Calu3 (cell line): Measurements from ENCODE around the gene FZD4. TPM values are rescaled to one million over a fixed set of nuclear protein-coding genes. Genes with fewer than 3 reads are reported as not detected.
A peak's percentile ranks its signal among the peaks of the same experiment; 100 is the strongest.

Experiments
- BruUV-seq: library from RNA; stranded (reverse); fragments of 400-500 nt; replicated peaks from 2 replicates; lab custom pipeline; 2021; lab: Mats Ljungman, UMichigan
- CTCF ChIA-PET: fragments of 300-600 bp; sonication (Branson Sonifier 250); formaldehyde crosslinking; loops from one replicate; lab custom pipeline; 2022; ENCODE audit warnings: antibody characterized with exemption; lab: Charles Lee
- DNase-seq: peaks from one replicate; pipeline ENCODE4 v3.0.0; 2022
- H3K27ac Mint-ChIP-seq: one replicate; pipeline ENCODE4 v1.8.0; 2022; ENCODE audit warnings: mixed read lengths; ENCODE audit not compliant: unreplicated experiment
- H3K27me3 Mint-ChIP-seq: one replicate; pipeline ENCODE4 v1.8.0; 2022; ENCODE audit warnings: mixed read lengths; ENCODE audit not compliant: unreplicated experiment
- H3K36me3 Mint-ChIP-seq: one replicate; pipeline ENCODE4 v1.8.0; 2022; ENCODE audit warnings: mild to moderate bottlenecking, moderate library complexity, mixed read lengths; ENCODE audit not compliant: insufficient read depth, unreplicated experiment
- H3K4me1 Mint-ChIP-seq: one replicate; pipeline ENCODE4 v1.8.0; 2022; ENCODE audit warnings: mild to moderate bottlenecking, low read depth, mixed read lengths; ENCODE audit not compliant: unreplicated experiment
- H3K4me3 Mint-ChIP-seq: one replicate; pipeline ENCODE4 v1.8.0; 2022; ENCODE audit warnings: mild to moderate bottlenecking, low read depth, moderate library complexity, mixed read lengths; ENCODE audit not compliant: unreplicated experiment
- H3K9me3 Mint-ChIP-seq: one replicate; pipeline ENCODE4 v1.8.0; 2022; ENCODE audit warnings: low read depth, mixed read lengths; ENCODE audit not compliant: unreplicated experiment
- intact Hi-C: fragments of 100-400 bp; cut with micrococcal nuclease; formaldehyde crosslinking; loops from one replicate; pipeline ENCODE4 v1.10.0; 2022; ENCODE audit not compliant: unreplicated experiment
- total RNA-seq: library from RNA; stranded (reverse); gene quantifications from 2 replicates; pipeline ENCODE4 v1.2.3, GENCODE V29; 2022
- TF ChIP-seq, protein P1 (sequence below): fragments of 200-600 bp; IDR thresholded peaks from one replicate; pipeline ENCODE4 v1.8.0; 2022; ENCODE audit warnings: antibody characterized with exemption; ENCODE audit not compliant: unreplicated experiment

The FZD4 gene
- total RNA-seq, 1 experiment from 2014 or later: 2.5 TPM

- peak; percentile 3 for DNase-seq
- Mint-ChIP-seq H3K36me3 (no peaks in the 10 kb centered on the region), H3K4me1 (no peaks in the 10 kb centered on the region), H3K9me3 (no peaks in the 10 kb centered on the region), H3K27ac (no peak overlapping the region), H3K4me3 (no peak overlapping the region), H3K27me3 (no peaks in the 10 kb centered on the region)
- intact Hi-C loops: loop anchor here (5.0 to 10.0 kb wide), 2 partner anchors 104 to 302 kb away; no protein-coding TSS in a partner anchor
- no TSS peak for BruUV-seq
- CTCF ChIA-PET: no interaction called here
- TF ChIP-seq, protein P1, sequence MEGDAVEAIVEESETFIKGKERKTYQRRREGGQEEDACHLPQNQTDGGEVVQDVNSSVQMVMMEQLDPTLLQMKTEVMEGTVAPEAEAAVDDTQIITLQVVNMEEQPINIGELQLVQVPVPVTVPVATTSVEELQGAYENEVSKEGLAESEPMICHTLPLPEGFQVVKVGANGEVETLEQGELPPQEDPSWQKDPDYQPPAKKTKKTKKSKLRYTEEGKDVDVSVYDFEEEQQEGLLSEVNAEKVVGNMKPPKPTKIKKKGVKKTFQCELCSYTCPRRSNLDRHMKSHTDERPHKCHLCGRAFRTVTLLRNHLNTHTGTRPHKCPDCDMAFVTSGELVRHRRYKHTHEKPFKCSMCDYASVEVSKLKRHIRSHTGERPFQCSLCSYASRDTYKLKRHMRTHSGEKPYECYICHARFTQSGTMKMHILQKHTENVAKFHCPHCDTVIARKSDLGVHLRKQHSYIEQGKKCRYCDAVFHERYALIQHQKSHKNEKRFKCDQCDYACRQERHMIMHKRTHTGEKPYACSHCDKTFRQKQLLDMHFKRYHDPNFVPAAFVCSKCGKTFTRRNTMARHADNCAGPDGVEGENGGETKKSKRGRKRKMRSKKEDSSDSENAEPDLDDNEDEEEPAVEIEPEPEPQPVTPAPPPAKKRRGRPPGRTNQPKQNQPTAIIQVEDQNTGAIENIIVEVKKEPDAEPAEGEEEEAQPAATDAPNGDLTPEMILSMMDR: no peak
Observed at GRCh38 chr11:86990515-86990914, 35.3 kb upstream of the FZD4 start.

DNA sequence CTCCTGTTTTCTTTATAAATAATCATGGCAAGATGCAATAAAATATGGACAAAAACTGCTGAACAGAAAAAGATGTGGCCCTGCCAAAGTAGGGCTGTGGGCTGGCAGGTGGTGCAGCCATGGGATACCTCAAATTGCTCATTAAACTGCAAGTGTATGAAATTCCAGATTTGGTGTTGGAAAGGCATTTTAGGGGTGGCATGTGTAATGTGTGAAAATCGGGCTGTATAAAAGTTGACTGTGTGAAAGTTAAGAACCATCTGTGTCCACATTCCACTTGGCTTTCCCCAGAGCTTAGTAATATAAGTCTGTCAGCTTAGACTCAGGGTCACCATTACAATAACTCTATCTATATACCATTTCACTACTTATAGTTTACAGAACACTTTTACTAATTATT is 34.8 kb upstream of the FZD4 start:
- CTCF ChIA-PET: no interaction called here
- no peaks in the 10 kb centered on the region for H3K27me3 Mint-ChIP-seq
- H3K27ac Mint-ChIP-seq: no peak overlapping the region
- TF ChIP-seq, protein P1: no peak
- no TSS peak for BruUV-seq
- H3K36me3 Mint-ChIP-seq: no peaks in the 10 kb centered on the region
- intact Hi-C loops: loop anchor here (5.0 to 10.0 kb wide), 2 partner anchors 105 to 302 kb away; no protein-coding TSS in a partner anchor
- no peak overlapping the region for H3K4me3 Mint-ChIP-seq
- H3K4me1 Mint-ChIP-seq: no peaks in the 10 kb centered on the region
- no peak for DNase-seq
- H3K9me3 Mint-ChIP-seq: no peaks in the 10 kb centered on the region

- intact Hi-C loops: no loop called here
- BruUV-seq: no TSS peak
- H3K36me3 Mint-ChIP-seq: no peaks in the 10 kb centered on the region
- H3K4me3 Mint-ChIP-seq: no peak overlapping the region
- no peaks in the 10 kb centered on the region for H3K9me3 Mint-ChIP-seq
- H3K27ac Mint-ChIP-seq: no peak overlapping the region
- CTCF ChIA-PET: no interaction called here
- H3K4me1 Mint-ChIP-seq: no peaks in the 10 kb centered on the region
- DNase-seq: no peak
- H3K27me3 Mint-ChIP-seq: no peaks in the 10 kb centered on the region
- TF ChIP-seq, protein P1: no peak
Observed at GRCh38 chr11:86988351-86988881, 33.2 kb upstream of the FZD4 start.

DNA sequence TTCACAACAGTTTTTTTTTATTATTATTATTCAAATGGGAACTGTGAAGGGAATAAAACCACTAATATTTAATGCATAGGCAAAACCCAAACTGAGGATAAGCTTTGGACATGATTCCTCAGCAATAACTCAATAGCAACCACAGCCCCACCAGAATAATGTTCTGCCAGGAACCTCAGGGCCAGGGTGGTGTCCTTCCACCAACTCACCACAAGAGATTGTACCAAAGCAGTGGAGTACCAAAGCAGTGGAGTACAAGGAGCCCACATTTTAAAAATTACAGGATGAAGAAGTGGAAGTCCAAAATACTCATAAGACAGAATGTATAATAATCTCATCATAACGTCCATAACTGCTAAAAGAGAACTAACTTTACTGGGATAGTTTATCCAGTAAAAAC is 32.5 kb upstream of the FZD4 start:
- H3K36me3 Mint-ChIP-seq: no peaks in the 10 kb centered on the region
- no peaks in the 10 kb centered on the region for H3K9me3 Mint-ChIP-seq
- no peak overlapping the region for H3K4me3 Mint-ChIP-seq
- no peaks in the 10 kb centered on the region for H3K27me3 Mint-ChIP-seq
- H3K27ac Mint-ChIP-seq: no peak overlapping the region
- no peaks in the 10 kb centered on the region for H3K4me1 Mint-ChIP-seq
- no TSS peak for BruUV-seq
- DNase-seq: no peak
- intact Hi-C loops: no loop called here
- CTCF ChIA-PET: no interaction called here
- TF ChIP-seq, protein P1: no peak
